ENCODE results near the gene CENPT. TPM values are rescaled to one million over a fixed set of nuclear protein-coding genes. Genes with fewer than 3 reads are reported as not detected.
A peak's percentile ranks its signal among the peaks of the same experiment; 100 is the strongest.

The CENPT gene
- total and polyA plus RNA-seq, 10 of the 15 experiments (the other 5 are each of a cell fraction or from before 2014, with no cell fraction given): 1.1 to 45.7 (median 24.5) TPM

DNA sequence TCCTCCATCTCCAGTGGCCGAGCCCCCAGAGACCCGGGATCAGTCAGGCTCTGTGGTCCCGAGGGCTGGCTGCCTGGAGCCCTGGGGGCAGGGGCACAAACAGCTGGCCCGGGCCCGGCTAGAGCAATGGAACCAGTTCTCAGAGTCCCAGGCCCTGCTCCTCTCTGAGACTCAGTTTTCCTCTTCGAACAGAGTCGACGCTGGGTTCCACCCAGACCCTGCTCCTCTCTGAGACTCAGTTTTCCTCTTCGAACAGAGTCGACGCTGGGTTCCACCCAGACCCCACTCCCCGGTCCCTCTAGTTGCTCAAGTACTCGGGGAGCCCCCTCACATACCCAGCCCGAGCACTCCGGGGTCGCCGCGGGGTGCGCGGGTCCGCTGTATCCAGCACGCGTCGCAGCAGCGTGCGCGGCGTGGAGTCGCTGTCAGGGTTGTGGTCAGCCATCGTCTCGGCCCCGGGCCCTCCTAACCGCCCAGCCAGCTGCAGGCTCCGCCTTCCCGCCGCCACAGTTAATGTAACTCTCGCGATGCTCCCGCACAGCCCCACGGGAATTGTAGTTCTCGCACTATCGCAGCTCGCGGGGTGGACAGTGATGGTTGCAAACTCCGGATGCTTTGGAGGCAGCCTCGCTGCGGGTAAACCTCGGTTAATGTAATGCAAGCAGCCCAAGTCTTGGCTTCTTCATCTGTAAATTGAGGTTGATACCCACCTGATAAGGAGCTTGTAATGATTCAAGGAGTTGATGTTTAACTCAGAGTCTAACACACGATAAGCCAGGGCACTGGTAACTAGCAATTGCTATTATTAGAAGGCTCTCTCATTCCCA, 13.9 kb downstream of the CENPT start (continued):
- TF ChIP-seq, protein P1, sequence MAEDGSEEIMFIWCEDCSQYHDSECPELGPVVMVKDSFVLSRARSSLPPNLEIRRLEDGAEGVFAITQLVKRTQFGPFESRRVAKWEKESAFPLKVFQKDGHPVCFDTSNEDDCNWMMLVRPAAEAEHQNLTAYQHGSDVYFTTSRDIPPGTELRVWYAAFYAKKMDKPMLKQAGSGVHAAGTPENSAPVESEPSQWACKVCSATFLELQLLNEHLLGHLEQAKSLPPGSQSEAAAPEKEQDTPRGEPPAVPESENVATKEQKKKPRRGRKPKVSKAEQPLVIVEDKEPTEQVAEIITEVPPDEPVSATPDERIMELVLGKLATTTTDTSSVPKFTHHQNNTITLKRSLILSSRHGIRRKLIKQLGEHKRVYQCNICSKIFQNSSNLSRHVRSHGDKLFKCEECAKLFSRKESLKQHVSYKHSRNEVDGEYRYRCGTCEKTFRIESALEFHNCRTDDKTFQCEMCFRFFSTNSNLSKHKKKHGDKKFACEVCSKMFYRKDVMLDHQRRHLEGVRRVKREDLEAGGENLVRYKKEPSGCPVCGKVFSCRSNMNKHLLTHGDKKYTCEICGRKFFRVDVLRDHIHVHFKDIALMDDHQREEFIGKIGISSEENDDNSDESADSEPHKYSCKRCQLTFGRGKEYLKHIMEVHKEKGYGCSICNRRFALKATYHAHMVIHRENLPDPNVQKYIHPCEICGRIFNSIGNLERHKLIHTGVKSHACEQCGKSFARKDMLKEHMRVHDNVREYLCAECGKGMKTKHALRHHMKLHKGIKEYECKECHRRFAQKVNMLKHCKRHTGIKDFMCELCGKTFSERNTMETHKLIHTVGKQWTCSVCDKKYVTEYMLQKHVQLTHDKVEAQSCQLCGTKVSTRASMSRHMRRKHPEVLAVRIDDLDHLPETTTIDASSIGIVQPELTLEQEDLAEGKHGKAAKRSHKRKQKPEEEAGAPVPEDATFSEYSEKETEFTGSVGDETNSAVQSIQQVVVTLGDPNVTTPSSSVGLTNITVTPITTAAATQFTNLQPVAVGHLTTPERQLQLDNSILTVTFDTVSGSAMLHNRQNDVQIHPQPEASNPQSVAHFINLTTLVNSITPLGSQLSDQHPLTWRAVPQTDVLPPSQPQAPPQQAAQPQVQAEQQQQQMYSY (CRISPR knock-in tag; IDR thresholded peaks at IDR 0.05): no peak
- TF ChIP-seq SIX5 (IDR thresholded peaks at IDR 0.05; ENCODE audit: low read depth, low read length, severe bottlenecking): peak; percentile 97
- no peak for TF ChIP-seq SMAD1 (IDR thresholded peaks at IDR 0.05; ENCODE audit: low read depth, partially characterized antibody)
- peak; percentile 83 for TF ChIP-seq IKZF1 (conservative IDR thresholded peaks at IDR 0.05)
- TF ChIP-seq, protein P2, sequence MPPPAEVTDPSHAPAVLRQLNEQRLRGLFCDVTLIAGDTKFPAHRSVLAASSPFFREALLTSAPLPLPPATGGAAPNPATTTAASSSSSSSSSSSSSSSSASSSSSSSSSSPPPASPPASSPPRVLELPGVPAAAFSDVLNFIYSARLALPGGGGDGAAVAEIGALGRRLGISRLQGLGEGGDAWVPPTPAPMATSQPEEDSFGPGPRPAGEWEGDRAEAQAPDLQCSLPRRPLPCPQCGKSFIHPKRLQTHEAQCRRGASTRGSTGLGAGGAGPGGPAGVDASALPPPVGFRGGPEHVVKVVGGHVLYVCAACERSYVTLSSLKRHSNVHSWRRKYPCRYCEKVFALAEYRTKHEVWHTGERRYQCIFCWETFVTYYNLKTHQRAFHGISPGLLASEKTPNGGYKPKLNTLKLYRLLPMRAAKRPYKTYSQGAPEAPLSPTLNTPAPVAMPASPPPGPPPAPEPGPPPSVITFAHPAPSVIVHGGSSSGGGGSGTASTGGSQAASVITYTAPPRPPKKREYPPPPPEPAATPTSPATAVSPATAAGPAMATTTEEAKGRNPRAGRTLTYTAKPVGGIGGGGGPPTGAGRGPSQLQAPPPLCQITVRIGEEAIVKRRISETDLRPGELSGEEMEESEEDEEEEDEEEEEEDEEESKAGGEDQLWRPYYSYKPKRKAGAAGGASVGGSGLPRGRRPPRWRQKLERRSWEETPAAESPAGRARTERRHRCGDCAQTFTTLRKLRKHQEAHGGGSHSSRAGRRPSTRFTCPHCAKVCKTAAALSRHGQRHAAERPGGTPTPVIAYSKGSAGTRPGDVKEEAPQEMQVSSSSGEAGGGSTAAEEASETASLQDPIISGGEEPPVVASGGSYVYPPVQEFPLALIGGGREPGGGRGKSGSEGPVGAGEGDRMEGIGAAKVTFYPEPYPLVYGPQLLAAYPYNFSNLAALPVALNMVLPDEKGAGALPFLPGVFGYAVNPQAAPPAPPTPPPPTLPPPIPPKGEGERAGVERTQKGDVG (CRISPR knock-in tag; IDR thresholded peaks at IDR 0.05): no peak
- TF ChIP-seq MEF2A (IDR thresholded peaks at IDR 0.05; ENCODE audit: insufficient read depth, low read depth, low read length): no peak
- TF ChIP-seq TAF1 (IDR thresholded peaks at IDR 0.05; ENCODE audit: borderline replicate concordance, low read depth, low read length): peak; percentile 99
- peak; percentile 69; the same call in 1 of the 2 replicates for TF ChIP-seq TCF12 (IDR thresholded peaks at IDR 0.05; ENCODE audit: low read depth, low read length)
- TF ChIP-seq ZNF217 (IDR thresholded peaks at IDR 0.05): no peak
- peak; percentile 69 for TF ChIP-seq HDAC6 (IDR thresholded peaks at IDR 0.05; ENCODE audit: unreplicated experiment)
- no peak for TF ChIP-seq BMI1 (IDR thresholded peaks at IDR 0.05; ENCODE audit: borderline replicate concordance)
- TF ChIP-seq STAT1 (conservative IDR thresholded peaks at IDR 0.05): no peak
- TF ChIP-seq EED (IDR thresholded peaks at IDR 0.05; ENCODE audit: low read depth): no peak
- TF ChIP-seq POLR2A (IDR thresholded peaks at IDR 0.05; ENCODE audit: low read depth, low read length): peak; percentile 97
- TF ChIP-seq MEF2B (IDR thresholded peaks at IDR 0.05; ENCODE audit: partially characterized antibody, poor library complexity, severe bottlenecking): no peak
- no peak for TF ChIP-seq FOS (IDR thresholded peaks at IDR 0.05; ENCODE audit: borderline replicate concordance, extremely low read depth, insufficient read length)
- TF ChIP-seq, protein P3, sequence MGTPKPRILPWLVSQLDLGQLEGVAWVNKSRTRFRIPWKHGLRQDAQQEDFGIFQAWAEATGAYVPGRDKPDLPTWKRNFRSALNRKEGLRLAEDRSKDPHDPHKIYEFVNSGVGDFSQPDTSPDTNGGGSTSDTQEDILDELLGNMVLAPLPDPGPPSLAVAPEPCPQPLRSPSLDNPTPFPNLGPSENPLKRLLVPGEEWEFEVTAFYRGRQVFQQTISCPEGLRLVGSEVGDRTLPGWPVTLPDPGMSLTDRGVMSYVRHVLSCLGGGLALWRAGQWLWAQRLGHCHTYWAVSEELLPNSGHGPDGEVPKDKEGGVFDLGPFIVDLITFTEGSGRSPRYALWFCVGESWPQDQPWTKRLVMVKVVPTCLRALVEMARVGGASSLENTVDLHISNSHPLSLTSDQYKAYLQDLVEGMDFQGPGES (IDR thresholded peaks at IDR 0.05): no peak
- no peak for TF ChIP-seq CEBPB (IDR thresholded peaks at IDR 0.05; ENCODE audit: borderline replicate concordance in 1 of 2, low read depth in 2 of 2, low read length in 2 of 2)

All from GM12878 (cell line).